IMR-90 (cell line): ENCODE results near the gene COQ10A.

Experiments used
- POLR2A ChIP-seq: IDR thresholded peaks from 2 replicates; pipeline ENCODE4 v1.6.1; 2012; ENCODE audit warnings: mild to moderate bottlenecking, low read depth, low read length
- RCOR1 ChIP-seq: IDR thresholded peaks from 2 replicates; pipeline ENCODE4 v1.6.1; 2012; ENCODE audit warnings: mild to moderate bottlenecking, low read length, improper control_type of control experiment; ENCODE audit not compliant: insufficient replicate concordance
- TF ChIP-seq, protein P1 (sequence below): conservative IDR thresholded peaks from 2 replicates; pipeline ENCODE4 v1.5.1; 2012; ENCODE audit warnings: mild to moderate bottlenecking, low read depth, low read length, improper control_type of control experiment

- TF ChIP-seq, protein P1, sequence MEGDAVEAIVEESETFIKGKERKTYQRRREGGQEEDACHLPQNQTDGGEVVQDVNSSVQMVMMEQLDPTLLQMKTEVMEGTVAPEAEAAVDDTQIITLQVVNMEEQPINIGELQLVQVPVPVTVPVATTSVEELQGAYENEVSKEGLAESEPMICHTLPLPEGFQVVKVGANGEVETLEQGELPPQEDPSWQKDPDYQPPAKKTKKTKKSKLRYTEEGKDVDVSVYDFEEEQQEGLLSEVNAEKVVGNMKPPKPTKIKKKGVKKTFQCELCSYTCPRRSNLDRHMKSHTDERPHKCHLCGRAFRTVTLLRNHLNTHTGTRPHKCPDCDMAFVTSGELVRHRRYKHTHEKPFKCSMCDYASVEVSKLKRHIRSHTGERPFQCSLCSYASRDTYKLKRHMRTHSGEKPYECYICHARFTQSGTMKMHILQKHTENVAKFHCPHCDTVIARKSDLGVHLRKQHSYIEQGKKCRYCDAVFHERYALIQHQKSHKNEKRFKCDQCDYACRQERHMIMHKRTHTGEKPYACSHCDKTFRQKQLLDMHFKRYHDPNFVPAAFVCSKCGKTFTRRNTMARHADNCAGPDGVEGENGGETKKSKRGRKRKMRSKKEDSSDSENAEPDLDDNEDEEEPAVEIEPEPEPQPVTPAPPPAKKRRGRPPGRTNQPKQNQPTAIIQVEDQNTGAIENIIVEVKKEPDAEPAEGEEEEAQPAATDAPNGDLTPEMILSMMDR: no peak
- no peak for TF ChIP-seq RCOR1
- no peak for TF ChIP-seq POLR2A
Measured at GRCh38 chr12:56236091-56236490, 30.7 kb upstream of the COQ10A start.
